Mucosa of descending colon (tissue), 3 donors: ENCODE data around the gene SMARCE1. TPM values are rescaled to one million over a fixed set of nuclear protein-coding genes. Genes with fewer than 3 reads are reported as not detected.

Experiments
- ATAC-seq: fragments of 200-7000 bp; cut with Tn5 transposase; one replicate; pipeline ENCODE4 v1.9.1; 2020; ENCODE audit warnings: mild to moderate bottlenecking, moderate library complexity
- DNase-seq, 3 donors: peaks; one replicate each; pipeline ENCODE4 v3.0.0-alpha.2; 2020
- H3K36me3 ChIP-seq: fragments of 200-600 bp; one replicate; pipeline ENCODE4 v1.8.0; 2021; ENCODE audit warnings: low read depth, mild to moderate bottlenecking
- H3K4me1 ChIP-seq: fragments of 200-600 bp; one replicate; pipeline ENCODE4 v1.8.0; 2021; ENCODE audit warnings: low read depth, mild to moderate bottlenecking
- H3K4me3 ChIP-seq: fragments of 200-600 bp; one replicate; pipeline ENCODE4 v1.8.0; 2021; ENCODE audit warnings: mild to moderate bottlenecking
- H3K9me3 ChIP-seq: fragments of 200-600 bp; one replicate; pipeline ENCODE4 v1.8.0; 2021; ENCODE audit warnings: mild to moderate bottlenecking
- CTCF ChIP-seq: fragments of 200-600 bp; IDR thresholded peaks from one replicate; pipeline ENCODE4 v1.8.0; 2022; ENCODE audit warnings: antibody characterized with exemption, mild to moderate bottlenecking
- intact Hi-C, 2 donors: fragments of 100-400 bp; cut with DNase I in 1 of 2; cut with micrococcal nuclease in 1 of 2; formaldehyde crosslinking; loops; one replicate each; pipeline versions ENCODE4 v1.11.0 to v1.11.1; 2022; cut with DNase I, micrococcal nuclease
- total RNA-seq, 3 donors: library from RNA; stranded (reverse); fragmentation: NEBNext Ultra II Directional in 2 of 3; extraction: Animal tissue kit (Norgen Biotek cat#: 25700) in 2 of 3; gene quantifications; one replicate each; pipeline versions ENCODE4 v1.2.1 to v1.2.4, GENCODE V29; 2021 to 2023
- donor health status: DM: no; HTN: no; CAD: no; lungs with moderate emphysema.
- donor health status: DM: no; HTN: no; CAD: no.
- donor health status: DM: no; HTN: yes; CAD: no.

SMARCE1 gene
- total RNA-seq, 3 donors from 2014 or later = 72.0 to 93.8 (median 87.9) TPM

GRCh38 chr17:40672654-40673053 is 25.0 kb upstream of the SMARCE1 start:
- no peak for TF ChIP-seq CTCF
- Histone ChIP-seq H3K4me3 (no peak overlapping the region), H3K4me1 (no peaks in the 10 kb centered on the region), H3K9me3 (no peaks in the 10 kb centered on the region), H3K36me3 (no peaks in the 10 kb centered on the region)
- DNase-seq (no peak), ATAC-seq (no peak)
- intact Hi-C loops = no loop called here

DNA sequence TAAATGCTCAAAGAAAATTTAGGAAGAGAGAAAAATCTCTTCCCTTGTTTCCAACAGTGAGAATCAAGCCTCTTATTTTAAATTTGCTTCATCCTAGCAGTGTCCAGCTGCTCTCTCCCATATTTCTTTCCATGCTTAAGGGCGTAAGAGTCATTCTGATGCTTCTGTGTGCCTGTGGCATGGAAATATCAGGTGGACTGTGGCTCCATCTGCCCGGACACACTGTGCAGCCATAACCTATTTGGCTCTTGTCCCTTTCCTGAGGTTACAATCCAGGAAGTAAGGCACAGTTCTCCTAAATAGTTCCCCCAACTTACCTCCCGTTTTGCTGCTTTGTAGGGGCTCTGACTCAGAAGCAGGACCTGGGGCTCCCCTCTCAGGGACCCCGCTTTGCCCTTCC is 23.7 kb upstream of the SMARCE1 start:
- ATAC-seq (no peak), DNase-seq (no peak)
- intact Hi-C loops = no loop called here
- no peak for TF ChIP-seq CTCF
- H3K4me3 ChIP-seq = no peak overlapping the region
- H3K4me1 ChIP-seq = no peaks in the 10 kb centered on the region
- H3K36me3 ChIP-seq = no peaks in the 10 kb centered on the region
- H3K9me3 ChIP-seq = no peaks in the 10 kb centered on the region

- DNase-seq (no peak), ATAC-seq (no peak)
- Histone ChIP-seq H3K36me3 (no peaks in the 10 kb centered on the region), H3K9me3 (no peaks in the 10 kb centered on the region), H3K4me3 (no peak overlapping the region), H3K4me1 (no peaks in the 10 kb centered on the region)
- no peak for TF ChIP-seq CTCF
- intact Hi-C loops = no loop called here
These were observed 18.7 kb upstream of the SMARCE1 start for GRCh38 chr17:40666331-40666730.

DNA sequence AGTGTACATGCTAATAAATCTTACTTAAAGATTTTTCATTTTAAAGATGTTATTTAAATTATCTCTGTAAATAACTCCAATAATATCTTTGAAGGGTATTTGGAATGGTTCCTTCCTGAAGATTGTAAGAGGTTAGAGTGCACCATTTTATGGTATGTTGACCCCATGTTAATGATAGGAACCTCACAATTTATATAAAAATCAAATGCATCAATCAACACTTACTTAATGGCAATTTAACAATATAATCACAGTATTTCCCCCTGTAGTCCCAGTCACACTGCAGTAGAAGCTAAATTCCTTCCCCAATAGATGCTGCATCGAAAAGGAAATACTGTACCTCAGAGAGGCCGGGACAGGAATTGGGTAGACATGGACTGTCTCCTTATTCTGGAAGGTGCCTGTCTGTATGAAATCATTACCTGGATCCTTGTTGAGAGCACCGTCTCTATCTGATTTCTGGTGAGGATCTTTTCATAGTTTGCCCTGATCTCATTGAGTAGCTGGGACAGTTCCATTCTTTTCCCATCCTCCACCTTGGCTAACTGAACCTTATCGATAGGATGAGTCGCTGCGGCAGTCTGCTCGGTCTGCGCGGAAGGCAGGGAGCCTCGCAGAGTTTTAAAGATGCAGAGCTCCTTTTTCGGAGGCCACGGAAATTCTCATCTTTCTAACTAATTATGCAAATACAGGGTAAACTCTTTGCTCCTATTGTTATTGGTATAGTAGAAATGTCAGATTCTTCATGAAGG is 17.1 kb upstream of the SMARCE1 start, which contains the start of gene KRT222:
TSS of gene KRT222 (minus strand) at position 596 of the 752 bp plus-strand sequence. CDS start at position 518, 78 bp downstream.
- H3K36me3 ChIP-seq = no peaks in the 10 kb centered on the region
- no peaks in the 10 kb centered on the region for H3K9me3 ChIP-seq
- no peak within 1 kb of the TSS for H3K4me3 ChIP-seq
- no peak for TF ChIP-seq CTCF
- intact Hi-C loops = no loop called here
- ATAC-seq = no peak
- no peak for DNase-seq
- H3K4me1 ChIP-seq = no peaks in the 10 kb centered on the region

DNA sequence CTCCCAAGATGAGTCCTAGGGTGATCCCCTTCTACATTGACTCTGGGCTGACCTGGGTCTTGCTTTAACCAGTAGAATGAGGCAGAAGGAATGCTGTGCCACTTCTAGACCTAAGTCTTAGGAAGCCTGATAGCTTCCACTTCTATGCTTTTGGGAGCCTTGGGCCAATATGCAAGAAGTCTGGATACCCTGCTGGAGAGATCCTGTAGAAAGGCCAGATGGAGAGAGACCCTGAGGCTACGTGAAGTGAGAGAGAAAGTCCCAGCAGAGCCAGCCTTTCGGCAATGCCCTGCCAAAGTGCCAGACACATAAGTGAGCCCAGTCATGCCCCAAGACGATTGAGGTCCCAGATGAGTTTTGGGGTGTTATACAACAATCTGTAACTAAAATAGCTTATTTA is 15.6 kb upstream of the SMARCE1 start:
- Histone ChIP-seq H3K9me3 (no peaks in the 10 kb centered on the region), H3K4me1 (no peaks in the 10 kb centered on the region), H3K4me3 (no peak overlapping the region), H3K36me3 (no peaks in the 10 kb centered on the region)
- no peak for DNase-seq
- intact Hi-C loops = no loop called here
- no peak for TF ChIP-seq CTCF
- ATAC-seq = no peak
